ENCODE results near the gene ZXDC. TPM values are rescaled to one million over a fixed set of nuclear protein-coding genes. Genes with fewer than 3 reads are reported as not detected.

The ZXDC gene
- polyA plus RNA-seq, 1 donor (not counting 4 experiments of a cell fraction or from before 2014, with no cell fraction given), result 10.7 TPM

DNA sequence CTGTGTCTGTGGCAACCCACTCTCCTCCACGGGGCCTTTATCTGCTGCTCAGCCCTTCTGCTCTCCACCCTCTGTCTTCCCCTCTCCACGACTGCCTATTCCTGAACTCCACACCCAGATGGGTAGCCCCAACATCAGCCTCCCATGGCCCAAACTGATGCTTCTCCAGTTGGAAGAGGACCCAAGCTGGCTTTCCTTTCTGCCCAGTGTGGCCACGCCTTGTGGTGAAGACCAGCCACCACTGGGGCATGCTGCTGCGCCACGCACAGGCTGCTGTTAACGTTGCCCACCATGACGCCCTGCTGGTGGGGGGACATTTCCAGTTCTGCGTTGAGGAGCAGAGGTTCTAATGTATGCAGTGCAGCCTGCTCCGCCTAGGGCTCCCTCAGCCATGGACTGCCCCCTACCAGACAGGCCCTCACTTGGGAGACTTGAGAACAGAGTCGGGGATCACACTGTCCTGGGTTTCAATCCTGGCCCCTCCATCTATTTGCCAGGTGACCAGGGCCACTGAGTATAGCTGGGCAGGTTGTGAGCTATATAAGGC is 54.0 kb downstream of the ZXDC start:
- H3K4me2 ChIP-seq (ENCODE audit: control insufficient read depth, extremely low read depth, insufficient read depth, low read depth, low read length), result no peak overlapping the region
- TF ChIP-seq EZH2 (IDR thresholded peaks at IDR 0.05; ENCODE audit: low read length), result no peak
- TF ChIP-seq, protein P1, sequence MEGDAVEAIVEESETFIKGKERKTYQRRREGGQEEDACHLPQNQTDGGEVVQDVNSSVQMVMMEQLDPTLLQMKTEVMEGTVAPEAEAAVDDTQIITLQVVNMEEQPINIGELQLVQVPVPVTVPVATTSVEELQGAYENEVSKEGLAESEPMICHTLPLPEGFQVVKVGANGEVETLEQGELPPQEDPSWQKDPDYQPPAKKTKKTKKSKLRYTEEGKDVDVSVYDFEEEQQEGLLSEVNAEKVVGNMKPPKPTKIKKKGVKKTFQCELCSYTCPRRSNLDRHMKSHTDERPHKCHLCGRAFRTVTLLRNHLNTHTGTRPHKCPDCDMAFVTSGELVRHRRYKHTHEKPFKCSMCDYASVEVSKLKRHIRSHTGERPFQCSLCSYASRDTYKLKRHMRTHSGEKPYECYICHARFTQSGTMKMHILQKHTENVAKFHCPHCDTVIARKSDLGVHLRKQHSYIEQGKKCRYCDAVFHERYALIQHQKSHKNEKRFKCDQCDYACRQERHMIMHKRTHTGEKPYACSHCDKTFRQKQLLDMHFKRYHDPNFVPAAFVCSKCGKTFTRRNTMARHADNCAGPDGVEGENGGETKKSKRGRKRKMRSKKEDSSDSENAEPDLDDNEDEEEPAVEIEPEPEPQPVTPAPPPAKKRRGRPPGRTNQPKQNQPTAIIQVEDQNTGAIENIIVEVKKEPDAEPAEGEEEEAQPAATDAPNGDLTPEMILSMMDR (optimal IDR thresholded peaks at IDR 0.05 in 1 of 3, IDR thresholded peaks at IDR 0.05 in 1 of 3, conservative IDR thresholded peaks at IDR 0.05 in 1 of 3; ENCODE audit: extremely low read depth in 1 of 3, insufficient read depth in 2 of 3, low read length in 3 of 3), result no peak
- no peak overlapping the region for H3K27ac ChIP-seq (ENCODE audit: control insufficient read depth, insufficient read depth, low read length)
- H3K79me2 ChIP-seq (ENCODE audit: control insufficient read depth, insufficient read depth, low read length), result no peaks in the 10 kb centered on the region
- H3K9me3 ChIP-seq (ENCODE audit: control insufficient read depth, low read depth, low read length), result peaks cover 3% of the 10 kb centered on the region
- no peaks in the 10 kb centered on the region for H3K36me3 ChIP-seq (ENCODE audit: control insufficient read depth in 2 of 2, extremely low read depth in 1 of 2, insufficient read depth in 2 of 2, low read length in 2 of 2)
- H3K27me3 ChIP-seq (ENCODE audit: control insufficient read depth, extremely low read depth, insufficient read depth, low read length), result peaks cover 18% of the 10 kb centered on the region
- dilution Hi-C loops (cut with MboI; ENCODE audit: extremely low pct_ligation_motif_present, low sequenced_read_pairs), result no loop called here
- FAIRE-seq (no peak), DNase-seq (ENCODE audit: low read depth, low spot score) (no peak)
- no peak overlapping the region for H3K9ac ChIP-seq (ENCODE audit: control insufficient read depth, extremely low read depth, insufficient read depth, low read length)
- no peaks in the 10 kb centered on the region for H3K4me1 ChIP-seq (ENCODE audit: control insufficient read depth, extremely low read depth, insufficient read depth, low read length)
- H3K4me3 ChIP-seq (ENCODE audit: control insufficient read depth in 2 of 3, extremely low read depth in 1 of 3, insufficient read depth in 2 of 3, low read depth in 1 of 3, low read length in 3 of 3), result no peak overlapping the region
- no peaks in the 10 kb centered on the region for H3K9me1 ChIP-seq (ENCODE audit: control insufficient read depth, extremely low read depth, insufficient read depth, low read length)
- H2AFZ ChIP-seq (ENCODE audit: control insufficient read depth, low read length), result no peak overlapping the region
- H4K20me1 ChIP-seq (ENCODE audit: control insufficient read depth, extremely low read depth, insufficient read depth, low read length), result no peaks in the 10 kb centered on the region

DNA sequence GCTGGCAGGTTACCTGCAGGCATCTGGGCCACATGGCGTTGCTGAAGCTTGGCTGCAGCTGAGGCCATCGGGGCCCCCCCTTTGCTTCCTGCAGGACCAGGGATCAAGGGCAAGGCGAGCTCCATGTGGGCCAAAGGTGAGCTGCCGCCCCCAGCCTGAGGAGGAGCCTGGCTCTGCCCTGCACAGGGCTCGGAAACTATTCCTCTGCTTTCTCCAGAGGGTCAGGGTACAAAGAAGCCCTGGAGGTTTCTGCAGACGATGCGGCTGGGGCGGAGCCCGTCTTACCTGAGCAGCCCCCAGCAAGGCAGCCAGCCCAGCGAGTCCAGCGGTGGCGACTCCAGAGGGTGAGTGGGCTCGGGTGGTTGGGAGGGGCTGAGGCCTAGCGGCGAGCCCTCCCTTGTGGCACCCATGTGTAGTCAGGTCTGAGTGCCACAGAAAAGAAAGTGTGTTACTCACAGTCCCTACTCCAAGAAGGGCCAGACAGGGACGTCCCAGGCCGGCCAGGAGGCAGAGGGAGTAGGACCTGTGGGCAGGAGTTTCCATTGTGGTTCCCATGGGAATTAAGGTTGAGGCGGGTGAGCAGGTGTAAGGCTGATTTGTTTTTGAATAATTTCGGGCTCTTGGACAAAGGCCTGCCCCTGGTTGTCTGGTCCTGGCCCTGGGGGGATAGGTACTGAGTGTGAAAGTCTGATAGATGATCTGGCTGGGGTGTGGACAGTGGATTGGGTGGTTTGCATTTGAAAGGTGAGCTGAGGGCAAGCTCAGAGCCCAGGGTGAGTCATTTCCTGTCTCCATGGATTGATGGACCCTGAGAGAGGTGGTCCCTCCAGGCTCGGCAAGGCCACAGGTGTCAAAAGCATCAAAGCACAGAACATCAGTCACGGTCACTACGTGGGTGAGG is 55.6 kb downstream of the ZXDC start:
- DNase-seq (ENCODE audit: low read depth, low spot score) (no peak), FAIRE-seq (no peak)
- no peak overlapping the region for H3K4me3 ChIP-seq (ENCODE audit: control insufficient read depth in 2 of 3, extremely low read depth in 1 of 3, insufficient read depth in 2 of 3, low read depth in 1 of 3, low read length in 3 of 3)

More for the DNA sequence above, 55.6 kb downstream of the ZXDC start:
- Histone ChIP-seq H3K27me3 (ENCODE audit: control insufficient read depth, extremely low read depth, insufficient read depth, low read length) (peaks cover 28% of the 10 kb centered on the region), H3K27ac (ENCODE audit: control insufficient read depth, insufficient read depth, low read length) (no peak overlapping the region), H3K9me3 (ENCODE audit: control insufficient read depth, low read depth, low read length) (no peaks in the 10 kb centered on the region), H2AFZ (ENCODE audit: control insufficient read depth, low read length) (no peak overlapping the region), H3K36me3 (ENCODE audit: control insufficient read depth in 2 of 2, extremely low read depth in 1 of 2, insufficient read depth in 2 of 2, low read length in 2 of 2) (no peaks in the 10 kb centered on the region), H3K79me2 (ENCODE audit: control insufficient read depth, insufficient read depth, low read length) (no peaks in the 10 kb centered on the region), H3K9ac (ENCODE audit: control insufficient read depth, extremely low read depth, insufficient read depth, low read length) (no peak overlapping the region), H3K4me2 (ENCODE audit: control insufficient read depth, extremely low read depth, insufficient read depth, low read depth, low read length) (no peak overlapping the region), H4K20me1 (ENCODE audit: control insufficient read depth, extremely low read depth, insufficient read depth, low read length) (no peaks in the 10 kb centered on the region), H3K9me1 (ENCODE audit: control insufficient read depth, extremely low read depth, insufficient read depth, low read length) (no peaks in the 10 kb centered on the region), H3K4me1 (ENCODE audit: control insufficient read depth, extremely low read depth, insufficient read depth, low read length) (no peaks in the 10 kb centered on the region)
- TF ChIP-seq EZH2 (IDR thresholded peaks at IDR 0.05; ENCODE audit: low read length), result no peak
- dilution Hi-C loops (cut with MboI; ENCODE audit: extremely low pct_ligation_motif_present, low sequenced_read_pairs), result no loop called here

All from keratinocyte (primary cell).